ENCODE data around the gene IGFN1. TPM values are rescaled to one million over a fixed set of nuclear protein-coding genes. Genes with fewer than 3 reads are reported as not detected.

IGFN1 gene
- total and polyA plus RNA-seq, 7 donors, result under 0.01 to 0.55 (median 0.14) TPM; not detected in 3

GRCh38 chr1:201222125-201222524, 31.5 kb downstream of the IGFN1 start:
- 57 to 81% methylated on average over 6 of the region's 6 CpGs for WGBS, 2 donors
- intact Hi-C loops (cut with DNase I), result loop anchor here (2.0 to 10.0 kb wide), 2 partner anchors 87 to 247 kb away; no protein-coding TSS in a partner anchor
- no peak for DNase-seq

GRCh38 chr1:201223852-201224665, 33.4 kb downstream of the IGFN1 start:
- Histone ChIP-seq H3K27ac (no peak overlapping the region), H3K9me3 (no peaks in the 10 kb centered on the region), H3K27me3 (no peaks in the 10 kb centered on the region), H3K4me3 (no peak overlapping the region), H3K4me1 (no peaks in the 10 kb centered on the region), H3K36me3 (no peaks in the 10 kb centered on the region)
- no peak for DNase-seq
- intact Hi-C loops (cut with DNase I), result loop anchor here (2.0 to 10.0 kb wide), 2 partner anchors 89 to 249 kb away; no protein-coding TSS in a partner anchor
- 86 to 89% methylated on average over 17 of the region's 17 CpGs for WGBS, 2 donors
- no peak for TF ChIP-seq EP300 (IDR thresholded peaks at IDR 0.05)
- no peak for TF ChIP-seq POLR2AphosphoS5 (IDR thresholded peaks at IDR 0.05)
- no peak for TF ChIP-seq CTCF (IDR thresholded peaks at IDR 0.05)

More at GRCh38 chr1:201222125-201222524, 31.5 kb downstream of the IGFN1 start:
- Histone ChIP-seq H3K4me1 (no peaks in the 10 kb centered on the region), H3K36me3 (no peaks in the 10 kb centered on the region), H3K9me3 (no peaks in the 10 kb centered on the region), H3K27me3 (no peaks in the 10 kb centered on the region), H3K27ac (no peak overlapping the region), H3K4me3 (no peak overlapping the region)
- TF ChIP-seq POLR2AphosphoS5 (IDR thresholded peaks at IDR 0.05), result no peak
- no peak for TF ChIP-seq CTCF (IDR thresholded peaks at IDR 0.05)
- no peak for TF ChIP-seq POLR2A (IDR thresholded peaks at IDR 0.05)
- no peak for TF ChIP-seq EP300 (IDR thresholded peaks at IDR 0.05)

GRCh38 chr1:201224666-201225370, 34.2 kb downstream of the IGFN1 start:
- Histone ChIP-seq H3K27me3 (no peaks in the 10 kb centered on the region), H3K9me3 (no peaks in the 10 kb centered on the region), H3K4me1 (no peaks in the 10 kb centered on the region), H3K27ac (no peak overlapping the region), H3K4me3 (no peak overlapping the region), H3K36me3 (no peaks in the 10 kb centered on the region)
- TF ChIP-seq EP300 (IDR thresholded peaks at IDR 0.05) (no peak), CTCF (IDR thresholded peaks at IDR 0.05) (no peak), POLR2AphosphoS5 (IDR thresholded peaks at IDR 0.05) (no peak), POLR2A (IDR thresholded peaks at IDR 0.05) (no peak)
- no peak for DNase-seq
- WGBS, 2 donors, result 70 to 77% methylated on average over 7 of the region's 7 CpGs
- intact Hi-C loops (cut with DNase I), result loop anchor here (10.0 kb wide), 1 partner anchor 90 kb away; no protein-coding TSS in a partner anchor

GRCh38 chr1:201226178-201226514, 35.5 kb downstream of the IGFN1 start:
- Histone ChIP-seq H3K27ac (no peak overlapping the region), H3K9me3 (no peaks in the 10 kb centered on the region), H3K4me3 (no peak overlapping the region), H3K27me3 (no peaks in the 10 kb centered on the region), H3K36me3 (no peaks in the 10 kb centered on the region), H3K4me1 (no peaks in the 10 kb centered on the region)
- intact Hi-C loops (cut with DNase I), result loop anchor here (10.0 kb wide), 1 partner anchor 91 kb away; no protein-coding TSS in a partner anchor
- no peak for DNase-seq
- TF ChIP-seq EP300 (IDR thresholded peaks at IDR 0.05), result no peak
- no peak for TF ChIP-seq CTCF (IDR thresholded peaks at IDR 0.05)
- no peak for TF ChIP-seq POLR2AphosphoS5 (IDR thresholded peaks at IDR 0.05)
- no peak for TF ChIP-seq POLR2A (IDR thresholded peaks at IDR 0.05)
- WGBS, 2 donors, result 64 to 70% methylated on average over 7 of the region's 7 CpGs
